ENCODE data around the gene BCKDHB. TPM values are rescaled to one million over a fixed set of nuclear protein-coding genes. Genes with fewer than 3 reads are reported as not detected.
A peak's percentile ranks its signal among the peaks of the same experiment; 100 is the strongest.
"Not testable (repeated sequence)": the region's sequence is repeated elsewhere in the genome, so short reads cannot be mapped to it uniquely, and the experiment has no call there.

Gene BCKDHB
- total RNA-seq, 2 experiments from 2014 or later, result 16.4 to 17.7 TPM

- H3K4me3 Mint-ChIP-seq; POLR2A ChIA-PET; DNase-seq; H3K27ac Mint-ChIP-seq; intact Hi-C loops (cut with micrococcal nuclease); CTCF ChIA-PET; H3K4me1 Mint-ChIP-seq (ENCODE audit: low read depth); H3K27me3 Mint-ChIP-seq: not testable (repeated sequence)
- peaks cover 28% of the 10 kb centered on the region for H3K9me3 Mint-ChIP-seq
- H3K36me3 Mint-ChIP-seq, result peaks cover 34% of the 10 kb centered on the region
Observed at GRCh38 chr6:80122576-80122975, 16.1 kb downstream of the BCKDHB start.

GRCh38 chr6:80126657-80127345, 20.3 kb downstream of the BCKDHB start:
- Mint-ChIP-seq H3K9me3 (peaks cover 6% of the 10 kb centered on the region), H3K27ac (no peak overlapping the region), H3K27me3 (no peaks in the 10 kb centered on the region), H3K4me3 (no peak overlapping the region), H3K4me1 (ENCODE audit: low read depth) (no peaks in the 10 kb centered on the region), H3K36me3 (peaks cover 16% of the 10 kb centered on the region)
- POLR2A ChIA-PET, result no interaction called here
- CTCF ChIA-PET, result interaction anchor here (0.9 kb wide), 1 partner anchor 181 kb away, joined by 4 read pairs; no protein-coding TSS in a partner anchor
- no peak for DNase-seq
- intact Hi-C loops (cut with micrococcal nuclease), result no loop called here

GRCh38 chr6:80129485-80129884, 23.0 kb downstream of the BCKDHB start:
- no peaks in the 10 kb centered on the region for H3K27me3 Mint-ChIP-seq
- ChIA-PET CTCF (no interaction called here), POLR2A (no interaction called here)
- intact Hi-C loops (cut with micrococcal nuclease), result no loop called here
- no peaks in the 10 kb centered on the region for H3K4me1 Mint-ChIP-seq (ENCODE audit: low read depth)
- H3K36me3 Mint-ChIP-seq, result peaks cover 15% of the 10 kb centered on the region
- no peak overlapping the region for H3K27ac Mint-ChIP-seq
- H3K9me3 Mint-ChIP-seq, result no peaks in the 10 kb centered on the region
- no peak for DNase-seq
- no peak overlapping the region for H3K4me3 Mint-ChIP-seq

GRCh38 chr6:80133020-80133419, 26.5 kb downstream of the BCKDHB start:
- no peak overlapping the region for H3K4me3 Mint-ChIP-seq
- intact Hi-C loops (cut with micrococcal nuclease), result loop anchor here (10.0 kb wide), 1 partner anchor 202 kb away; no protein-coding TSS in a partner anchor
- no peaks in the 10 kb centered on the region for H3K4me1 Mint-ChIP-seq (ENCODE audit: low read depth)
- CTCF ChIA-PET, result interaction anchor here (0.7 to 1.2 kb wide), 3 partner anchors 184 to 1621 kb away, joined by 3 to 4 read pairs (median 3); no protein-coding TSS in a partner anchor
- peak; percentile 40 for DNase-seq
- POLR2A ChIA-PET, result no interaction called here
- H3K27me3 Mint-ChIP-seq, result no peaks in the 10 kb centered on the region
- H3K36me3 Mint-ChIP-seq, result peaks cover 25% of the 10 kb centered on the region
- no peak overlapping the region for H3K27ac Mint-ChIP-seq
- no peaks in the 10 kb centered on the region for H3K9me3 Mint-ChIP-seq

GRCh38 chr6:80134065-80134464, 27.6 kb downstream of the BCKDHB start:
- H3K4me1 Mint-ChIP-seq (ENCODE audit: low read depth), result no peaks in the 10 kb centered on the region
- peaks cover 27% of the 10 kb centered on the region for H3K36me3 Mint-ChIP-seq
- no peak for DNase-seq
- intact Hi-C loops (cut with micrococcal nuclease), result loop anchor here (10.0 kb wide), 1 partner anchor 201 kb away; no protein-coding TSS in a partner anchor
- no peaks in the 10 kb centered on the region for H3K27me3 Mint-ChIP-seq
- no peaks in the 10 kb centered on the region for H3K9me3 Mint-ChIP-seq
- no peak overlapping the region for H3K27ac Mint-ChIP-seq
- H3K4me3 Mint-ChIP-seq, result no peak overlapping the region
- CTCF ChIA-PET, result interaction anchor here (1.2 kb wide), 1 partner anchor 1620 kb away, joined by 3 read pairs; no protein-coding TSS in a partner anchor
- POLR2A ChIA-PET, result no interaction called here

- Mint-ChIP-seq H3K4me3 (no peak overlapping the region), H3K9me3 (peaks cover 3% of the 10 kb centered on the region), H3K27me3 (no peaks in the 10 kb centered on the region), H3K27ac (no peak overlapping the region), H3K36me3 (peaks cover 26% of the 10 kb centered on the region), H3K4me1 (ENCODE audit: low read depth) (no peaks in the 10 kb centered on the region)
- ChIA-PET POLR2A (no interaction called here), CTCF (no interaction called here)
- intact Hi-C loops (cut with micrococcal nuclease), result no loop called here
- DNase-seq, result no peak
Observed at GRCh38 chr6:80142586-80142985, 36.1 kb downstream of the BCKDHB start.

- no peaks in the 10 kb centered on the region for H3K27me3 Mint-ChIP-seq
- intact Hi-C loops (cut with micrococcal nuclease), result no loop called here
- peaks cover 3% of the 10 kb centered on the region for H3K9me3 Mint-ChIP-seq
- no peaks in the 10 kb centered on the region for H3K4me1 Mint-ChIP-seq (ENCODE audit: low read depth)
- H3K27ac Mint-ChIP-seq, result no peak overlapping the region
- H3K4me3 Mint-ChIP-seq, result no peak overlapping the region
- H3K36me3 Mint-ChIP-seq, result peaks cover 32% of the 10 kb centered on the region
- CTCF ChIA-PET, result no interaction called here
- no peak for DNase-seq
- POLR2A ChIA-PET, result no interaction called here
Observed at GRCh38 chr6:80143419-80143937, 37.0 kb downstream of the BCKDHB start.

GRCh38 chr6:80144753-80145315, 38.4 kb downstream of the BCKDHB start:
- peaks cover 31% of the 10 kb centered on the region for H3K36me3 Mint-ChIP-seq
- H3K27ac Mint-ChIP-seq, result no peak overlapping the region
- H3K9me3 Mint-ChIP-seq, result peaks cover 4% of the 10 kb centered on the region
- intact Hi-C loops (cut with micrococcal nuclease), result no loop called here
- H3K4me3 Mint-ChIP-seq, result no peak overlapping the region
- ChIA-PET CTCF (no interaction called here), POLR2A (no interaction called here)
- H3K4me1 Mint-ChIP-seq (ENCODE audit: low read depth), result no peaks in the 10 kb centered on the region
- H3K27me3 Mint-ChIP-seq, result no peaks in the 10 kb centered on the region
- no peak for DNase-seq

GRCh38 chr6:80145509-80145908, 39.0 kb downstream of the BCKDHB start:
- Mint-ChIP-seq H3K4me3 (no peak overlapping the region), H3K27me3 (no peaks in the 10 kb centered on the region), H3K36me3 (peaks cover 26% of the 10 kb centered on the region), H3K9me3 (peaks cover 4% of the 10 kb centered on the region), H3K27ac (no peak overlapping the region), H3K4me1 (ENCODE audit: low read depth) (no peaks in the 10 kb centered on the region)
- ChIA-PET POLR2A (no interaction called here), CTCF (no interaction called here)
- intact Hi-C loops (cut with micrococcal nuclease), result no loop called here
- DNase-seq, result no peak

GRCh38 chr6:80145921-80146320, 39.5 kb downstream of the BCKDHB start:
- CTCF ChIA-PET, result no interaction called here

GRCh38 chr6:80148220-80148619, 41.7 kb downstream of the BCKDHB start:
- peaks cover 4% of the 10 kb centered on the region for H3K9me3 Mint-ChIP-seq
- ChIA-PET CTCF (no interaction called here), POLR2A (no interaction called here)
- H3K27ac Mint-ChIP-seq, result no peak overlapping the region
- H3K4me1 Mint-ChIP-seq (ENCODE audit: low read depth), result no peaks in the 10 kb centered on the region
- peaks cover 24% of the 10 kb centered on the region for H3K36me3 Mint-ChIP-seq
- no peak for DNase-seq
- intact Hi-C loops (cut with micrococcal nuclease), result no loop called here
- no peak overlapping the region for H3K4me3 Mint-ChIP-seq
- no peaks in the 10 kb centered on the region for H3K27me3 Mint-ChIP-seq

More at GRCh38 chr6:80145921-80146320, 39.5 kb downstream of the BCKDHB start:
- intact Hi-C loops (cut with micrococcal nuclease), result no loop called here
- Mint-ChIP-seq H3K9me3 (peaks cover 4% of the 10 kb centered on the region), H3K27ac (no peak overlapping the region), H3K4me1 (ENCODE audit: low read depth) (no peaks in the 10 kb centered on the region), H3K4me3 (no peak overlapping the region), H3K27me3 (no peaks in the 10 kb centered on the region), H3K36me3 (peaks cover 24% of the 10 kb centered on the region)
- POLR2A ChIA-PET, result no interaction called here
- DNase-seq, result no peak

- ChIA-PET CTCF (interaction anchor here (0.7 kb wide), 2 partner anchors 24 to 212 kb away, joined by 3 to 4 read pairs; no protein-coding TSS in a partner anchor), POLR2A (no interaction called here)
- H3K27ac Mint-ChIP-seq, result no peak overlapping the region
- H3K36me3 Mint-ChIP-seq, result peaks cover 20% of the 10 kb centered on the region
- intact Hi-C loops (cut with micrococcal nuclease), result no loop called here
- DNase-seq, result no peak
- H3K4me1 Mint-ChIP-seq (ENCODE audit: low read depth), result no peaks in the 10 kb centered on the region
- H3K4me3 Mint-ChIP-seq, result no peak overlapping the region
- peaks cover 4% of the 10 kb centered on the region for H3K9me3 Mint-ChIP-seq
- no peaks in the 10 kb centered on the region for H3K27me3 Mint-ChIP-seq
Observed at GRCh38 chr6:80151635-80152034, 45.2 kb downstream of the BCKDHB start.

- Mint-ChIP-seq H3K36me3 (peaks cover 4% of the 10 kb centered on the region), H3K4me3 (no peak overlapping the region), H3K27ac (no peak overlapping the region), H3K4me1 (ENCODE audit: low read depth) (no peaks in the 10 kb centered on the region), H3K27me3 (no peaks in the 10 kb centered on the region), H3K9me3 (peaks cover 1% of the 10 kb centered on the region)
- POLR2A ChIA-PET, result no interaction called here
- intact Hi-C loops (cut with micrococcal nuclease), result no loop called here
- CTCF ChIA-PET, result no interaction called here
- no peak for DNase-seq
Observed at GRCh38 chr6:80154160-80154559, 47.7 kb downstream of the BCKDHB start.
